Activated CD8-positive, alpha-beta T cell treated with anti-CD3 and anti-CD28 coated beads for 36 hours (primary cell): ENCODE results near the gene RINL. TPM values are rescaled to one million over a fixed set of nuclear protein-coding genes. Genes with fewer than 3 reads are reported as not detected.

ENCODE experiments used
- ATAC-seq: fragments of 200-7000 bp; cut with Tn5 transposase; one replicate; pipeline ENCODE4 v1.10.0; 2021; ENCODE audit warnings: mild to moderate bottlenecking, moderate library complexity
- CTCF ChIA-PET: fragments of 350-600 bp; sonication (Branson Sonifier 250); formaldehyde crosslinking; loops from one replicate; lab custom pipeline; 2021; ENCODE audit warnings: antibody characterized with exemption; lab: Charles Lee
- POLR2A ChIA-PET: fragments of 350-600 bp; sonication (Branson Sonifier 250); formaldehyde crosslinking; loops from one replicate; lab custom pipeline; 2021; ENCODE audit warnings: antibody characterized with exemption; lab: Charles Lee
- DNase-seq: peaks from one replicate; pipeline ENCODE4 v3.0.0-alpha.2; 2020
- H3K27ac Mint-ChIP-seq: one replicate; pipeline ENCODE4 v1.8.0; 2021; ENCODE audit warnings: mild to moderate bottlenecking, mixed read lengths
- H3K27me3 Mint-ChIP-seq: one replicate; pipeline ENCODE4 v1.8.0; 2021; ENCODE audit warnings: mixed read lengths
- H3K36me3 Mint-ChIP-seq: one replicate; pipeline ENCODE4 v1.8.0; 2021; ENCODE audit warnings: low read depth, mixed read lengths
- H3K4me1 Mint-ChIP-seq: one replicate; pipeline ENCODE4 v1.8.0; 2021; ENCODE audit warnings: low read depth, mixed read lengths
- H3K4me3 Mint-ChIP-seq: one replicate; pipeline ENCODE4 v1.8.0; 2021; ENCODE audit warnings: mild to moderate bottlenecking, moderate library complexity, mixed read lengths
- H3K9me3 Mint-ChIP-seq: one replicate; pipeline ENCODE4 v1.8.0; 2021; ENCODE audit warnings: mixed read lengths
- intact Hi-C: fragments of 100-400 bp; cut with micrococcal nuclease; formaldehyde crosslinking; loops from one replicate; pipeline ENCODE4 v1.10.0; 2022
- total RNA-seq, 2 experiments: library from RNA; stranded (reverse); gene quantifications; one replicate each; pipeline ENCODE4 v1.2.3, GENCODE V29; 2021
- TF ChIP-seq, protein P1 (sequence below): fragments of 200-600 bp; IDR thresholded peaks from one replicate; pipeline ENCODE4 v1.8.0; 2022; ENCODE audit warnings: antibody characterized with exemption, mild to moderate bottlenecking

Gene RINL
- total RNA-seq, 2 experiments from 2014 or later, result 85.5 to 87.7 TPM

DNA sequence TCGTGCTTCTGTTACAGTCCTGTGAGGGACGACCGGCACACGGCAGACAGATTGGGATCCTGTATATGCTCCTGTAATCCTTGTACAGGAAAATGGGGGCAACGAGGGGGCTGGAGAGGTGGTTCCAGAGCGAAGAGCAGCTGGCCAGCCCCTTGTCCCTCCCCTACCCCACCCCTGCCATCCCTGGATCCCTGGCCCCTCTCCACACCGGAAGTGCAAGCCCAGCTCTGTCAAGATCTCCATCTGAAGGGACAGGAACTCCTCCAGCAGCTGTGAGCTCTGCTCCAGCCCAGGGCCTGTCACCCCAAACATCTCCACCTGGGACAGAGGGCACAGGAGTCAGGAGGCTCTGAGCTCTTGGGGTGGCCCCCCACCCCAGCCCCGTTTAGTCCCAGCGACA is 39.4 kb upstream of the RINL start:
- intact Hi-C loops, result no loop called here
- H3K36me3 Mint-ChIP-seq, result peaks cover 13% of the 10 kb centered on the region
- H3K4me3 Mint-ChIP-seq, result no peak overlapping the region
- POLR2A ChIA-PET, result interaction anchor here (1.2 kb wide), 1 partner anchor 86 kb away, joined by 3 read pairs; the partner anchor contains the start of gene ECH1
- TF ChIP-seq, protein P1, sequence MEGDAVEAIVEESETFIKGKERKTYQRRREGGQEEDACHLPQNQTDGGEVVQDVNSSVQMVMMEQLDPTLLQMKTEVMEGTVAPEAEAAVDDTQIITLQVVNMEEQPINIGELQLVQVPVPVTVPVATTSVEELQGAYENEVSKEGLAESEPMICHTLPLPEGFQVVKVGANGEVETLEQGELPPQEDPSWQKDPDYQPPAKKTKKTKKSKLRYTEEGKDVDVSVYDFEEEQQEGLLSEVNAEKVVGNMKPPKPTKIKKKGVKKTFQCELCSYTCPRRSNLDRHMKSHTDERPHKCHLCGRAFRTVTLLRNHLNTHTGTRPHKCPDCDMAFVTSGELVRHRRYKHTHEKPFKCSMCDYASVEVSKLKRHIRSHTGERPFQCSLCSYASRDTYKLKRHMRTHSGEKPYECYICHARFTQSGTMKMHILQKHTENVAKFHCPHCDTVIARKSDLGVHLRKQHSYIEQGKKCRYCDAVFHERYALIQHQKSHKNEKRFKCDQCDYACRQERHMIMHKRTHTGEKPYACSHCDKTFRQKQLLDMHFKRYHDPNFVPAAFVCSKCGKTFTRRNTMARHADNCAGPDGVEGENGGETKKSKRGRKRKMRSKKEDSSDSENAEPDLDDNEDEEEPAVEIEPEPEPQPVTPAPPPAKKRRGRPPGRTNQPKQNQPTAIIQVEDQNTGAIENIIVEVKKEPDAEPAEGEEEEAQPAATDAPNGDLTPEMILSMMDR, result no peak
- H3K27me3 Mint-ChIP-seq, result no peaks in the 10 kb centered on the region
- H3K9me3 Mint-ChIP-seq, result no peaks in the 10 kb centered on the region
- no peak overlapping the region for H3K27ac Mint-ChIP-seq
- CTCF ChIA-PET, result interaction anchor here (3.7 kb wide), 1 partner anchor 13 kb away, joined by 15 read pairs; the partner anchor contains the start of genes MRPS12 and SARS2
- DNase-seq (no peak), ATAC-seq (no peak)
- H3K4me1 Mint-ChIP-seq, result peaks cover 11% of the 10 kb centered on the region

DNA sequence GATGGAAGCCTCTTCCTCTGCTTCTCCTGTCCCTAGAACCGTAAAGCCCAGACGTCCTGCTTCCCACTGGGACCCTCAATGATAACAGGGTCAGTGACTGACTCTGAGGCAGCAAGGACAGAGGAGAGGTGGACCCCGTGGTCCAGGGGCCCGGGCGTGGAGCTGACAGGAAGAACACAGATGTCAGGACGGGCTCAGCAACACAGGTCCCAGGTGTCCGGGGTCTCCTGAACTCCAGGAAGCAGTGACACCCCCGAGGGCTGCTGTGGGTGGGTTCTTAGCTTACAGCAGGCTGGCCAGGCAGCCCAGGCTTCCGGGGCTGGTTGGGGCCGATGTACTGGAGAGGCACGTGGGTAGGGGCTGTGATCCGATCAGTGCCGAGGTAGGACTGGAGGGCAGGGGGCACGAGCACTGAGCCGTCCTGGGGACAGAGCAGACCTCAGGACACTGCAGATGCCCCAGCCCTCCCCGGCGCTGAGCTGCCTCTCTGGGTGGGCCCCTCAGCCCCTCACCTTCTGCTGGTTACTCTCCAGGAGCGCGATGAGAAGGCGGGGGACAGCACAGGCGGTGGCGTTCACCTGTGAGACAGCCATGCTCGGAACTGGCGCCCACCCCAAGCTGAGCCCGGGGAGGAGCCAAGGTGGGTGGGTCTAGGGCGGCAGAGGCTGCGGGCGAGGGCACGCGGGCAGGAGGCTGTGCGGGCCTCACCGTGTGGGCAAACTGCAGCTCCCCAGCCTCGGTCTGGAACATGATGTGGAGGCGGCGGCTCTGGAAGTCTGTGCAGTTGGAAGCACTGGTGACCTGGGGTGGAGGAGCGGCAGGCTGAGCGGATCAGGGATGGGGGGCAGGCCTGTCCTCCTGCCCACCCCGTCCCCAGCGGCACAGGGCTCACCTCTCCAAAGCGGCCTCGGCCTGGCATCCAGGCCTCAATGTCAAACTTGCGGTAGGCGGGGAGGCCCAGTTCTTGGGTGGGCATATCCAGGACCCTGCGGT is 37.5 kb upstream of the RINL start:
- no peak for ATAC-seq
- H3K4me3 Mint-ChIP-seq, result no peak overlapping the region
- no peaks in the 10 kb centered on the region for H3K9me3 Mint-ChIP-seq
- intact Hi-C loops, result no loop called here
- no peak for DNase-seq
- H3K27me3 Mint-ChIP-seq, result no peaks in the 10 kb centered on the region
- H3K27ac Mint-ChIP-seq, result no peak overlapping the region
- H3K36me3 Mint-ChIP-seq, result peaks cover 2% of the 10 kb centered on the region
- ChIA-PET POLR2A (no interaction called here), CTCF (interaction anchor here (1.0 kb wide), 1 partner anchor 28 kb away, joined by 3 read pairs; no protein-coding TSS in a partner anchor)
- TF ChIP-seq, protein P1, result no peak
- H3K4me1 Mint-ChIP-seq, result peaks cover 13% of the 10 kb centered on the region

DNA sequence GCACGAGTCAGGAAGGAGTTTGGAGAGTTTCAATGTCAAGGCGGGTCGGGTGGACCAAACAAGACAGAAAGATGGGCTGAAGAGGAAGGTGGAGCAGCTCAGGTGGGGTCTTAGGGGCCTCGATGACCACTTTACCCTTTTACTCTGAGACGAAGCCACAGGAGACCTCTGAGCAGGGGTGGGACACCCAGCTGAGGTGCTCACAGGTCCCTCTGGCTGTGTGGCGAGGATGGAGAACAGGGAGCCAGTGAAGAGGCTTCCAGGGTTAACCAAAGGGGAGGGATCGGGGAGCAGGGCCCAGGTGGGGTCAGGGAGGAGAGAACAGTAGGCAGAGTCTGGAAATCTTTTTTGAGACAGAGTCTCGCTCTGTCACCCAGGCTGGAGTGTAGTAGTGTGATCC is 35.9 kb upstream of the RINL start:
- Mint-ChIP-seq H3K36me3 (peaks cover 4% of the 10 kb centered on the region), H3K4me3 (no peak overlapping the region), H3K27ac (no peak overlapping the region), H3K9me3 (no peaks in the 10 kb centered on the region), H3K27me3 (no peaks in the 10 kb centered on the region), H3K4me1 (peaks cover 16% of the 10 kb centered on the region)
- no peak for DNase-seq
- ChIA-PET CTCF (interaction anchor here (1.3 kb wide), 1 partner anchor 16 kb away, joined by 6 read pairs; the partner anchor contains the start of genes MRPS12 and SARS2), POLR2A (interaction anchor here (0.6 kb wide), 1 partner anchor 50 kb away, joined by 4 read pairs; no protein-coding TSS in a partner anchor)
- intact Hi-C loops, result no loop called here
- ATAC-seq, result no peak
- TF ChIP-seq, protein P1, result no peak

DNA sequence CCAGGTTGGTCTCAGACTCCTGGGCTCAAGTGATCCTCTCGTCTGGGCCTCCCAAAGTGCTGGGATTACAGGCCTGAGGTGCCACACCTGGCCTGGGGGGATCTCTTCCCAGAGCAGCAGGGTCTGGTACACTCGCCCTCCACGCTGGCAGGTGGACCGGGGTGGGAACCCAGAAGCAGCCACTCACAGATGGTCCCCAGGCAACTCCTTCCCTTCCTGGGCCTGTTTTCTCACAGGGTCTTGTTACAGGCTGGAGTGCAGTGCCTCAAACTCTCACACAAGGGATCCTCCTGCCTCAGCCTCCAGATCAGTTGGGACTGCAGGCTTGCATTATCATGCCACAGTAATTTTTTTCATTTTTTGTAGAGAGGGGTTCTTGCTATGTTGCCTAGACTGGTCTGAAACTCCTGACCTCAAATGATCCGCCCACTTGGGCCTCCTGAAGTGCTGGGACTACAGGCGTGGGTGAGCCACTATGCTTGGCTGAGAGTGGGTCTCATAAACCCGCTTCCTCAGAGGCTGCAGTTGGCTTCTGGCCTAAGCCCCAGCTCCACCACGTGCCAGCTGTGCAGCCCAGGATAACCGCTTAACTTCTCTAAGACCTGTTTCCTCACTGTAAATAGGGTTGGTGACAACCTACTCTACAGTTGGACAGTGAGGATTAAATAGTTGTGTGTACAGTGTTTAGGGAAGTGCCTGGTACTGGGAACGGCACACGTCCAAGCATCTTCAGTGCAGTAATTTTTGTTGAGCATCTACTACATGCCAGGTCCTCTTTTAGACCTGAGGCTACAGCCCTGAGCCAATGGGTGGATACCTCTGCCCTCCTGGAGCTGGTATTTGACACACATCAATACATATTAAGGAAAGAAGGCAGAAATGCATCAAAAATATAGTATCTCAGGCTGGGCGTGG is 34.8 kb upstream of the RINL start:
- ChIA-PET CTCF (interaction anchor here (1.3 kb wide), 1 partner anchor 17 kb away, joined by 6 read pairs; the partner anchor contains the start of genes MRPS12 and SARS2), POLR2A (interaction anchor here (0.8 to 1.5 kb wide), 2 partner anchors 12 kb away, joined by 5 to 6 read pairs; partner anchors contain the start of gene NFKBIB)
- Mint-ChIP-seq H3K27me3 (no peaks in the 10 kb centered on the region), H3K4me1 (peaks cover 22% of the 10 kb centered on the region), H3K36me3 (peaks cover 11% of the 10 kb centered on the region), H3K4me3 (no peak overlapping the region), H3K9me3 (no peaks in the 10 kb centered on the region), H3K27ac (no peak overlapping the region)
- ATAC-seq (peak; percentile 59), DNase-seq (peak; percentile 45)
- TF ChIP-seq, protein P1, result no peak
- intact Hi-C loops, result no loop called here
